ENCODE measurements around the gene KIF26B.
"Not testable (repeated sequence)": the region's sequence is repeated elsewhere in the genome, so short reads cannot be mapped to it uniquely, and the experiment has no call there.

KIF26B gene

DNA sequence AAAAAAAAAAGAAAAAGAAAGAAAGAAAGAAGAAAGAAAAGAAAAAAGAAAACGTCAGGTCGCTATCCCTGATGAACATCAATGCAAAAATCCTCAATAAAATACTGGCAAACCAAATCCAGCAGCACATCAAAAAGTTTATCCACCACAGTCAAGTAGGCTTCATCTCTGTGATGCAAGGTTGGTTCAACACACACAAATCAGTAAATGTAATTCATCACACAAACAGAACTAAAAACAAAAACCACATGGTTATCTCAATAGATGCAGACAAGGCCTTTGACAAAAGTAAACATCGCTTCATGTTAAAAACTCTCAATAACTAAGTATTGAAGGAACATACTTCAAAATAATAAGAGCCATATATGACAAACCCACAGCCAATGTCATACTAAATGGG is 573.2 kb downstream of the KIF26B start:
- not testable (repeated sequence) for DNase-seq

DNA sequence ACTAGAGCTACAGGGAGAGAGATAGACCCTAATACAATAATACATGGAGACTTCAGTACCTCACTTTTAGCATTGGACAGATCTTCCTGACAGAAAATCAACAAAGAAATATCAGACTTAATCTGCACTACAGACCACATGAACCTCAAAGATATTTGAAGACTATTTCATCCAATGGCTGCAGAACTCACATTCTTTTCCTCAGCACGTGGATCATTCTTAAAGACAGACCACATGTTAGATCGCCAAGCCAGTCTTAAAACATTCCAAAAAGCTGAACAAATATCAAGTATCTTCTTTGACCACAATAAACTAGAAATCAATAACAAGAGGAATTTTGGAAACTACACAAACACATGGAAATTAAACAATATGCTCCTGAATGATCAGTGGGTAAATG is 576.0 kb downstream of the KIF26B start:
- no peak for DNase-seq

DNA sequence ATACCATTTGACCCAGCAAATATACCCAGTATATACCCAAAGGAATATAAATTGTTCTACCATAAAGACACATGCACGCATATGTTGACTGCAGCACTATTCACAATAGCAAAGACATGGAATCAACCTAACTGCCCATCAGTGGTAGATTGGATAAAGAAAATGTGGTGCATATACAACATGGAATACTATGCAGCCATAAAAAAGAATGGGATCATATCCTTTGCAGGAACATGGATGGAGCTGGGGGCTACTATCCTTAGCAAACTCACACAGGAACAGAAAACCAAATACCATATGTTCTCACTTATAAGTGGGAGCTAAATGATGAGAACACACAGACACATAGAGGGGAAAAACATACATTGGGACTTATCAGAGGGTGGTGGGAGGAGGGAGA is 585.6 kb downstream of the KIF26B start:
- not testable (repeated sequence) for DNase-seq

DNA sequence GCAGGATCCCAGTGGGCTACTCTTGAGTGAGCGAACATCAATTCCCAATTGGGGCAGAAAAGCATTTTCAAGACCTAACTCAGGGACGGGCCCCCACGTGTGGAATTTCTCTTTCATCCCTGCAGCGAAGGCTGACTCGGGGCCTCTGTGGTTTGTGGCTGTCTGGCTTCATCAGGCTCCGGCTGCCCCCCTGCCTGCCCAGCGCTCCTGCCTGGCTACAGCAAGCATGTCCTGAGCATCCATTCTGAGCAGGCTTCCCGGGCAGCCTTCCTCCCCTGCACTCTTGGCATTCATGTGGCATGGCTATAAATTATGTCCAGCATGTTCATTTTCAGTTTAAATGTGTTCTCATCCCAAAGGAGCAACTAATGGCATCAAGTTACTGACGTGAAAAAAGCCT is 588.1 kb downstream of the KIF26B start:
- DNase-seq, result no peak

DNA sequence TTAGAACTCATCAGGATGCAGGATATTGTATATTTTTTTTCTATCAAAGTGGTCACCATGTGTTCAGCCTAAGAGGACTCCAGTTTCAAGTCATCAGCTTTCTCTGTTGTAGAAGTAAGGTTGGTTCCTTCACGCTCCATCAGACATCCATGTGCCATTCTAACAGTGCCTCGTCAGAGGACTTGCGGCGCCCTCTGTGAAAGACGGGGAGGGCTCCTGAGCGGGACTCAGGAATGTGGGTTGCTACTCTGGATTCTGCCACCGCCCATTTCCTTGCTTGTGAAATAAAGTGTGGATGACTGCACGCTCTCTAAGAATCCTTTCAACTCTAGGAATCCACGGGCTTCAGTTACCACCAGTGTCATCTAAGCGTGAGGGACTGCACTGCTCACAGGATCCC is 593.5 kb downstream of the KIF26B start:
- no peak for DNase-seq

DNA sequence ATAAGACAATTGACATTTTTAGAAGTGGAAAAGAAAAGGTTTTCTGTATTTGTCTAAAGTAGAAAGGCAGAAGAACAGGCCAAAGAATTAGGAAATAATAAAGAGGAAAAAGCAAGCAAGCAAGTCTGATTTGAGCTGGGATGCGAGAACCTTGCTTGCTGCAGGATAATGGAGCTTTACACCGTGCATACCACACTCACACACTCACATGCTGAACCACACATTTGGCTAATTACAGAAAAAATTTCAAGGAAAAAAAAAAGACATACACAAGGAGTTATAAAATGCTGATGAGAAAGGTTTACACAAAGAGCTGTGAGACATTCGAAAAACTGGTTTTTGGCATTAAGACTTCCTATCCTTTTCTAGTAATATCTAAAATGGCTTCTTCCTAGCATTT is 593.9 kb downstream of the KIF26B start:
- no peak for DNase-seq

DNA sequence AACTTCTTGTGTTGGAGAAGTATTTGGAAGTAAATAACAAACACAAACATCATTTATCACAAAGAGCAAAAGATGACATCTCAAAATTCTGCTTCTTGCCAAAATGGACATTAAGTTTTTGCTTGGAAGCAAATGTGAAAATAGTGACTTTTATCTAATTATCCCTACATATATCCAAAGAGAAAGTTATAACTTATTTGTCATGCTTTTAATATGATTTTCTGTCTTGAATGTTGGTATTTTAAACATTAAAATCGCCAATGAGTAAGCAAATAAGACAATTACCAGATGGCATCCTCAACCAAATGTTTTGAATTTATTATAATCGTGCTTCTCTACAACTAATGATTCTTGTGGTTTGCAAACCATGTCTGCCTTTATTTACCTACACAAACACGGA is 594.3 kb downstream of the KIF26B start:
- no peak for DNase-seq

DNA sequence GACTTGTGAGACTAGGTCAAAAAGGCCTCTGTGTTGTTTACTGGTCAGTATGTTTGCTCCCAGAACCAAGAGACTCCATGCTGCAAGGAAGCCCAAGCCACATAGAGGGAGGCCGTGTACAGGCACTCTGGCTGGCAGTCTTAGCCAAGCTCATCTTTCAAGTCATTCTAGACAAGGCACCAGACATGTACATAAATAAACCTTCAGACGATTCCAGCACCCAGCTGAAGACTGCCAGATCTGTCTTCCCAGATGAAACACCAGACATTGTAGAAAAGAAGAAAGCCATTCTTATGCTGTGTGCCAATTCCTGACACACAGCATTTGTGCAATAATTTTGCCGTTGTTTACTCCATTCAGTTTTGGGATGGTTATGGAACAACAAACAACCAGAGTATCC is 595.5 kb downstream of the KIF26B start:
- DNase-seq, result no peak

DNA sequence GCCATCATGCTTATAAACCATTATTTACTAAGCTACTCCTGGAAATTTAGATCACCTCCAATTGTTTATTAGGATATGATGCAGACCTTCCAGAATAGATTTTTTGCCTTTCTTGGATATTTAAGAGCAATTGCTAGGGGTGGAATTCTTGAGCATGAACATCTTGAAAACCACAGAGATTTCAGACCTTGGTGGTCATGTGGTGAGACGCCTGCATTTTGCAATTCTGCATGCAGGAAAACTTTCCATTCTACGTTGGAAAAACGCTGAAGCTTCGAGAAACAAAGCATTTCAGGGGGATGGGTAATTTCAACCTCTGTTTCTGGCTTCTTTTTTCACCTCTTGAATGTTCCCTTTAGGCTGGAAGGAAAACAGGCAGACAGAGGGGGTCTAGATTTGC is 596.3 kb downstream of the KIF26B start:
- no peak for DNase-seq

DNA sequence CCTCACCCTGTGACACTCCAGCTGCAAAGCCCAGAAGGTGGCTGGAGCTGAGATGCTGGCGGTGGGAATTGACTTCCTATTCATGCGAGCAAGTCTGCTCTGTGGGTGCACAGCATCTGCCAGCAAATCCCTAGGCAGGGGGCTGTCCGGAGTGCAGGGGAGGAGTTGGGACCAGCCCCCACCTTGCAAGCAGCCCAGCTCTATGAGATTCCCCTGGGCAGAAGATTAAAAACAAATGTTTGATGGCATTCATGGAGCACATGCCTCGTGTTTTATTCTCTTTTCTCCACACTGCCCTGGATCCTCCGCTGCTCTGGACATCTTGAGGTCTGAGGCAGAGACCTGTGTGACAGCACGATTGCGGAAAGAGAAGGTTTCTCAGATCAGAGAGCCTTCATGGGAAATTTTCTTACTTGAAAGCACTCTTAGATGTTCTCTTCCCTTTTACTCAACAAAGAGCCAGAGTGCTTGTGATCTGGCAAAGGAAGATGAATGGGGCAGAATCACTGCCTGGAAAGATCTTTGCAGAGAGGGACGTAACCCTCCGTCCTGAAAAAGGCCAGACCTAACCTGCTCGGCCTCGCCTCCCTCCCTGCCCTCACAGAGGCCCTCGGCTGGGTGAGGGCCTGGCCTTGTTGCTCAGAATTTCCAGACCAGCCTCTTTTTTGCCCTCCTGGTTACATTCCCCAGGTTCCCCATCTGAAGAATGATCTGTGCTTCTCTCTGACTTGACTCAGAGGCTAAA is 597.1 kb downstream of the KIF26B start:
- DNase-seq, result no peak

DNA sequence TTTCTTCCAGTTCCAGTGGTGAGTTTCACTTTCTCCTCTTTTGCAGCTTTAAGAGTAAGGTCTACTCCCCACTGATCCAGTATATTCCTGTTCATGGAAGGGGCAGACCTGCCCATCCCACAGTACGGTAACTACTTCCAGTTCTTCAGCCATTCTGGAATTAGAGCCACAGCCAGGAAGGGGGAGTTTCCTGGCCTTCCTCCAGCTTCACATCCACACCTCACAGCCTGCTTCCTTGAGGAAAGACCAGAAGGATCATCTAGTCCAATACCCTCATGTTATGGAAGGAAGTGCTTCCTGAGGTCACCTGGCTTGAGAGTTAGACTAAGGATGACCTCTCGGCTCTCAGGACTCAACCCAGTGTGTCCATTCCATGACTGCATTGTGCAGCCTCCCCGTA is 597.8 kb downstream of the KIF26B start:
- DNase-seq, result no peak

DNA sequence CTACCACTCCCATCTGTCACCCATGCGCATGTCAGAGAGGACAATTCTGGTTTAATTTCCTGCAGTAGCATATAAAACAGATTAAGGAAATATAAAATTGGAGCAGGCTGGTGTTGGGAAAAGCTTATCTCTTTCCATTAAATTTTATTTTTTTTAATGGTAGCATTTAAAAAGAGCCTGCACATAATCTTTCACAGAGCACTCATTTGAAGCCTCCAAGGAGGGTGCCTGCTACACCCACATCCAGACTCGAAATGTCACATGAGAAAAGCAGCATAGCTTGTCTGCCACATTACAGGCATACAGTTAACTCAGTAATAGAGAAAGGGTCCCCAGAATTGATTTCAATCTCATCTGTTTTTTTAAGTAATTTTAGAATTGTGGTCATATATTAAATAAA is 599.0 kb downstream of the KIF26B start:
- no peak for DNase-seq

DNA sequence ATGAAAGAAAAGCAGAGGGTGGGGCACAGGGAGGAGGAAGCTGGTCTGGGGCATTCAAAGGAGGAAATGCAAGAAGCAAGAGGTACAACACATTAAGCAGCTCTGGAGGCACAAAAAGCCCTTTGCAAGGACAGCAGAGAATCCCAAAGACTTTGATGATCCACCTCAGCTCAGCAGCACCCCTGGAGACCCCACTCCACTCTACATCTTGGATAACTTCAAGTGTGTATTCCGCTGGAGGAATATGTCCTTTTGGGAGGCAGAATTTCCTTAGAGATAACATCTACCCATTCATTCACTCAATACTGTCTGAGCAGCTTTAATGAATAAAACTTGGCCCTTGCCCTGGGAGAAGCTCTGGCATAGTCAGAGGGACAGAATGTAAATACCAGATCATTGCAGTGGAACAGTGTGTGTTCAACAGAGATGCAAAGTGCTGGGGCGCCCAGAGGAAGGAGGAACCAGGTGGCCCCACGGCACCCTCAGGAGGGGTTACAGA is 599.7 kb downstream of the KIF26B start:
- DNase-seq, result no peak
